NCI-H69 (cell line): ENCODE results near the gene MTHFSD.
A peak's percentile ranks its signal among the peaks of the same experiment; 100 is the strongest.

Source experiments
- DNase-seq: peaks from one replicate; lab custom pipeline; 2025; lab: John Stamatoyannopoulos, UW

Gene MTHFSD

GRCh38 chr16:86490859-86491639 is 64.0 kb downstream of the MTHFSD start:
- peak; percentile 2 for DNase-seq

DNA sequence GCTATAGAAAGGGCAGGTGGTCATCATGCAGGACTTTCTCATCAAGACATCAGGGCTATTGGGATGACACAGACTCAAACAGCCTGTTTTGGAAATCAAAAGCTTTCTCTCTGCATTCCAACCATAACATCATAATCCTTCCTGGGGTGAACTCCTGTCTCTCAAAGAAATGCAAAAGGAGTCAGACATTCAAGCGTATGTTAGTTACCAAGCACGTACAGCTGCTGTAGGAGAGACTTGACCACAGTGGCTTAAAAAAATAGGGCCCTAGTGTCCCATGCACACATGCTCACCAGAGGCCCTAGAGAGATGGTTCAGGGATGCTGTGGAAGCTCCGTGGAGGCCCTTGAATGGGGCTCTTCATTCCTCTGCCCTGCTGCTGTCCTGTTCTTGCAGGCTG is 69.3 kb downstream of the MTHFSD start:
- no peak for DNase-seq

DNA sequence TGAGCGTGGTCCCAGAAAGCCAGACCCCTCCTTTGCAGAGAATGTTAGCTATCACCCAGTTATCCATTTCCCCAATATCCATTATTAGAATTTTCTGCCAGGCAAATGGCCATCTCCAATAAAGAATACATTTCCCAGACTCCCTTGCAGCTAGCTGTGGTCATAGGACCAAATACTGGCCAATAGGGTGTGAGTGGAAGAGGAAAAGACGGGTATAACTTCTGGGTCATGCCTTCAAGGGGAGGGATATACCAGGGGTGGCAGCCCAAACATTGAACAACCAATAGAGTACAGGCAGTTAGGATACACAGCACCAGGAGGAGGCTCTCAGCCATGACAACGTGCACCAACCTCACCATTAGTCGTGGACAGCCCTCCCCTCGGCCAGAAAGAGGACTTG is 70.8 kb downstream of the MTHFSD start:
- no peak for DNase-seq

GRCh38 chr16:86481607-86482006 is 73.4 kb downstream of the MTHFSD start:
- DNase-seq: no peak

DNA sequence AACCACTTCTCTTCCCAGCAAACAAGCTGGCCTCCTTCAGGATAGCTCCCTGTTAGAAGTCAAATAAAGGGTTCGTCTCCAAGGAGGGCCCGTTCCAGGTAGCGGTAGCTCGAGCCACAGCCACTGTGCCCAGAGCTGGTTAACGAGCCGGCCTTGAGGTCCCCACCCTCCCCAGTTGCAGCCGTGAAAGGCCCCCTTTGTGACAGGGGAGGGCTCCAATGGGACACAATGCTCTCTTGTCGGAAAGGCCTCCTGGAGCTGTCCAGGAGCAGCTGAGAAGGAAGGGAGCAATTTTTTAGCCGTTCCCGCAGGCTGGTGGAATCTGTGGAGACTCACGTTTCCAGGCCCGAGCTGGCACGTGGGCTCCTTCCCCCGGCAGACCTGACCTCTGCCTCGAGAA is 74.6 kb downstream of the MTHFSD start:
- DNase-seq: no peak
